NOMO-1 (cell line): ENCODE measurements around the gene EEF2.
A peak's percentile ranks its signal among the peaks of the same experiment; 100 is the strongest.

Experiments
- DNase-seq, 2 experiments: peaks; one replicate each; lab custom pipeline; 2025; ENCODE audit not compliant: unreplicated experiment in 2 of 2; lab: John Stamatoyannopoulos, UW

EEF2 gene

GRCh38 chr19:3984908-3985642, at the start of gene EEF2:
Gene EEF2 (minus strand): TSS chr19:3985463. CDS start chr19:3985380, 83 bp downstream.
- DNase-seq: peak; percentile 69 to 87

DNA sequence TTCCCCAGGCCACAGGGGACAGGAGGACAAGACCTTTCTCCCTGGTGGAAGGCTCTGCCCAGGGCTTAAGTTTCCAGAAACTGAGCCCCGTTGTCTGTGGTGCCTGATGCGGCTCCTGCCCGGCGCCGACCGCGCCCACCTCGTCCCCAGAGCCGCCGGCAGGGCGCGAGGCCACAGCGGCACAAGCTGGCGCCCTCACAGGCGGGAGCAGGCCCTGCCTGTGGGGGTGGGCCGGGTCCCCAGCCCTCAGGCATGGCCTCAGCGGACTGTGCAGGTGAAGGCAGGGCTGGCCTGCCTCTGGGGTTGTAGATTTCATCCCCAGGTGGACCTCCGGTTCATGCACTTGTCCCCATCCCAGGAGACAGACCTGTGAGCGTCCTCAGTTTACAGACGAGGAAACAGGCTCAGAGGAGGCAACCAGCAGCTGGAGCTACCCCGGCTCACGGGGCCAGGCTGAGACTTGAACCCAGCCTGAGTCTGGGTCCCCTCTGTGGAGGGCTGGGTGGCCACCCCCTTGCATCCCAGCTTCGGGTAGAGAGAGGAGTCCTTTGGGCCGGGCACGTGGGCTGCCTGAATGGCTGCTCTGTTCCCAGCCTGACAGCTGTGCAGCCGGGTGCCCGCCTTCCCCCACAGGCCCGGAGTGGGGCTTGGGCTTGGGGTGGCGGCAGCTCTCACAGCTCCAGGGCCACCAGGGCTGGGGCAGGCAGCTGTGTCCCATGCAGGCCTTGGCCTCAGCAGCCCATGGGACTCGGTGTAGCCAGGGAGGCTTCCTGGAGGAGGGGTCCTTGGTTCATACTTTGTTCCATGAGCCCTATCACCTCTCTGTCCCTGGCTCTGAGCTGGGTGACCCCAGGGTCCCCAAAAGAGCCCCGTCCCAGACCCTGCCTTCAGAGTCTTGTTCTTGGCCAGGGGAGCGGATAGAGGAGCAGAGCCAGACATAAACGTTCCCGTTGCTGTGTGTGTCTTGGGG, 49.1 kb upstream of the EEF2 start:
- no peak for DNase-seq

DNA sequence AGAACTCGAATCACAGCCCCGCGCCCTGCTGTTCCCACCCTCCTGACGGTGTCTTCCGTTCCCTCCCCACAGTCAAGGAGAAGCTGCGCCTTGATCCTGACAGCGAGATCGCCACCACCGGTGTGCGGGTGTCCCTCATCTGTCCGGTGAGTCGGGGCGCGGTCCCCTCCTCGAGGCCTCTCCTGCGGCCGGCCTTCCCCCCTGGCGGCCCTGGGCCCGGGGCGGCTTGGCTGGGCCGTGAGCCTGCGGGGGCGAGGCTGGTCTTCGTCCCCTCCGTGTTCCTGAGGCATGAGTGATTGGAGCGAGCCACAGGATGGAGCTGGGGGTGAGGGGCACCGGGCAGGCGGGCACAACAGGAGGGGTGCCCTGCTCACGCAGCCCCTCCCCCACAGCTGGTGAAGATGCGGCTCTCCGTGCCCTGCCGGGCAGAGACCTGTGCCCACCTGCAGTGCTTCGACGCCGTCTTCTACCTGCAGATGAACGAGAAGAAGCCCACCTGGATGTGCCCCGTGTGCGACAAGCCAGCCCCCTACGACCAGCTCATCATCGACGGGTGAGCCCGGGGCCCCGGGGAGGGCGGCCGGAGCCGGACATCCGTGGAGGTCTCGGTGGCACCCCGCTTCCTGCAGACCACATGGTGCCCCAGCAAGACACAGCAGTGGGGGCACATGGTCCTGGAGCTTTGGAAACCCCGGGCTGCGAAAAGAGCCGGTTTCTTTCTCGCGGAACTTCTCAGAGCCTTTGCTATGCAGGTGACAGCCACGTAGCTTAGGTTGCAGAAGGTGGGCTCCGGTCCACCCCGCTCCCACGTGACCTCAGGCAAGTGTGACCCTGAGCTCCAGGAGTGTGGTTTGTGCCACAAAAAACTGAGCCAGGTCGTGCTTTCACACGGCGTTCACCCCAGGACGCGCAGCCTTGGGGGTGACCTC, 48.0 kb upstream of the EEF2 start:
- DNase-seq: no peak

DNA sequence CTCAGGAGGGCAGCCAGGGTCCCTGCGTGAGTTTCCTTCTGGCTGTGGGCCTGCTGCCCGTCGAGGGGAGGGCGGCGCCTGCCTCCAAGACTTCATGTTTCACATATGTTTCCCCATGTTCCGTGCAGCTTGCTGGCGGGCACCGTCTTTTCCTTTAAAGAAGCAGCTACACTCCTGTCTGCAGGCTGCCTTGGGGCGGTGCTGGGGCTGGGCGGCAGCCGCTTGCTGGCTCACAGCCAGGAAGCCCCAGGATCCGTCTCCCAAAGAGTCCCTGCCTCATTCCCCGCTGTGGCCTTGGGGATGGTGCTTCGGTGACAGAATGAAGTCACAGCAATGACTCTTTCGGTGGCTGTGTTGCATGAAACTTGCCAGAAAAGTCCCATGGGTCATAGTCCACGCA, 47.2 kb upstream of the EEF2 start:
- no peak for DNase-seq

- DNase-seq: no peak
Observed at GRCh38 chr19:4031420-4031819, 46.2 kb upstream of the EEF2 start.

GRCh38 chr19:4030981-4031380, 45.7 kb upstream of the EEF2 start:
- no peak for DNase-seq

- no peak for DNase-seq
Observed at GRCh38 chr19:4030552-4030951, 45.3 kb upstream of the EEF2 start.

GRCh38 chr19:4029247-4029614, 44.0 kb upstream of the EEF2 start:
- no peak for DNase-seq

DNA sequence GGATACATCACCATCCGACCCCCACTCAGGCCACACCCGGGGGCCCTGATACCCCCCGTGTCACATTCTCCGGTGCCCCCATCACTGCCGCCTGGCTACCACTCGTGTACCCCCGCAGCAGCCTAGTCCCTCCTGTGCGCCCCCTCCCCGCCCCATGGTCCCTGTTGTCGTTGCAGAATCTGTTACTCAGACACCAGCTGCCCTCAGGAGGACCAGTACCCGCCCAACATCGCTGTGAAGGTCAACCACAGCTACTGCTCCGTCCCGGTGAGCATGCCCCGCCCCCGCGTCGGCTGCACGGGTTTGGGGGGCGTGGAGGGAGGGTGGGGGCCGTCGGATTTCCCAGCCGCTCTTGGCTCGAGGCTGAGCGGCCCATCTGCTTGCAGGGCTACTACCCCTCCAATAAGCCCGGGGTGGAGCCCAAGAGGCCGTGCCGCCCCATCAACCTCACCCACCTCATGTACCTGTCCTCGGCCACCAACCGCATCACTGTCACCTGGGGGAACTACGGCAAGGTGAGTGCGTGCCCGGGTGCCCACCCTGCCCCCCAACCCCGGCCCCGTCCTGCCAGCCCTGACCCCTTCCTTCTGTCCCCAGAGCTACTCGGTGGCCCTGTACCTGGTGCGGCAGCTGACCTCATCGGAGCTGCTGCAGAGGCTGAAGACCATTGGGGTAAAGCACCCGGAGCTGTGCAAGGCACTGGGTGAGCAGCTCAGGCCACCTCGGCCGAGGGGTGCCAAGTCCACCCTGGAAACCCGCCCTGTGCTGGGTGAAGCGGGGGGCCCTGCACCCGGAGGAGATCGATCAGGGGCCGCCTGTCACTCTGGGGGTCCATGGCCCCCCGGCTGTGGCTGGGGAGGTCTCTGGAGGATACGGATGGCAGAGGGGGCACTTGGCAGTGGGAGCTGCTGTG, 43.3 kb upstream of the EEF2 start:
- no peak for DNase-seq

DNA sequence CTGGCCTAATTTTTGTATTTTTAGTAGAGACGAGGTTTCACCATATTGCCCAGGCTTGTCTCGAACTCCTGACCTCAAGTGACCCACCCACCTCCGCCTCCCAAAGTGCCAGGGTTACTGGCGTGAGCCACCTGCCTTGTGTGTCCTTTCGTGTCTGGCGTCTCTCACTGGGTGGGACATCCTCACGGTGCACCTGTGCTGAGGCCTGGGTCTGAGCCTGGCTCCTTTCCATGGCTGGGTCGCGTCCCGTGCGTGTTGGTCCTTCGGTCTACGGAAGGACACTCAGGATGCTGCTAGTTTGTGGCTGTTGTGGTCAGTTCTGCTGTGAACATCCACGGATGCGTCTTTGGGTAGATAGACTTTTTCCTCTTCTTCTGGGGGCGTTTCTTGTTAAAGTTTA, 41.9 kb upstream of the EEF2 start:
- no peak for DNase-seq

- no peak for DNase-seq
Observed at GRCh38 chr19:4025317-4025716, 40.1 kb upstream of the EEF2 start.

- no peak for DNase-seq
Observed at GRCh38 chr19:4023600-4024398, 38.5 kb upstream of the EEF2 start.

GRCh38 chr19:4019578-4019977, 34.3 kb upstream of the EEF2 start:
- no peak for DNase-seq

- no peak for DNase-seq
Observed at GRCh38 chr19:4018775-4019504, 33.7 kb upstream of the EEF2 start.

DNA sequence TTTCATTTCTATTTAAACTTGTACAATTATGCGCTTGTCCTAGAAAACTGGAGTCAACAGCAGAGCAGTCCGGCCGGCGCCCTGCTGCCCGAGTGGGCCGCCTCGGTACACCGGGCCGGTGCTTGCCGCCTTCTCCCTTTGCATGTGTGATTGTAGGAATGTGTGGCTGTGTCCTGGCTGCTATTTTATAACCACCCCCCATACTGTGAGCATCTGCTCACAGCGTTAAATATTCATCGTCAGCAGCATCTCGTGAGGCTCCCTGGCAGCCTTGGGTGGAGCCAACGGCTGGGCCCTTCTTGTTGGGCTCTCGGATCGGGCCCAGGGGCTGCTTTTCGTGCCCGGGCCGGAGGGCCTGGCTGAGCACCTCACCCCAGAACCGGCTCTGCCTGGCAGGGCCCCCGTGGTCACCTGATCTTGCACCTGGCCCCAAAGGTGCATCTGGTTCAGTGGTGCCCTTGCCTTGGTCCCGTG, 32.9 kb upstream of the EEF2 start:
- no peak for DNase-seq

DNA sequence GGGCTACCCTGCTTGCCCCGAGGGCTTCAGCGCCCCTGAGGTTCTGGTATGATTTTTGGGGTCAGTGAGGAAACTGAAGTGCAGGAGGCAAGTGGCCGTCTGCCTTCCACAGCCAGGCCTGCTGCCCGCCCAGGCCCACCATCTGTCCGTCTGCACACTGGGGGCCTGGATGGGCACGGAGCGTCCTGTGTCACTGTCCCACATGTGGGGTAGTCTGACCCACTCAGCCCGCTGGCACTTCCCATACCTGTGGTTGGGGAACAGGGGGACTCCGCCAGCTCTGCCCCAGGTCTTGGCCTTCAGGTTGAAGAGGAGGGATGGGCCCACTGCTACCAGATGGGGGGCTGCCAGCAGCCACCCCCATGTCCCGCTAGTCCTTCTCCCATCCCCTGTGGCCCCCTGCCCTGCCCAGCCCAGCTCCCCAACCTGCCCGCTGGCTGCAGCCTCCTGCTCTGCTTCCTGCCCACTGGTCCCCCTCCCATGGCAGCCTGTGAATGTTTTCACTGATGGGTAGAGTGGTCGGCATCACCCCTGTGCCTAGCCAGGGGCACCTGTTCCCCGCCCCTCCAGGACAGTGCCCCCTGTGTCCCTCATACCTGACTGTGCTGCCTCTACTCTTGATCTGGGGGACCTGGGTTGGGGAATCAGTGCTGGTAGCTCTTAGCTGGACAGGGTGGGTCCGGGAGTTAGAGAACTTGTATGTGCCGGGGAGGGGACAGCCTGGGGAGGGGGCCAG, 31.8 kb upstream of the EEF2 start:
- no peak for DNase-seq

GRCh38 chr19:4016486-4016885, 31.2 kb upstream of the EEF2 start:
- DNase-seq: no peak
